Measurements from ENCODE around the gene C16orf82.

C16orf82 gene

GRCh38 chr16:27097800-27098230, 31.1 kb downstream of the C16orf82 start:
- H3K27me3 ChIP-seq (ENCODE audit: control insufficient read depth, low read length), result peaks cover 13% of the 10 kb centered on the region
- TF ChIP-seq CTCF (IDR thresholded peaks at IDR 0.05; ENCODE audit: low read depth, low read length, poor library complexity, severe bottlenecking), result no peak
- no peak for TF ChIP-seq EZH2phosphoT487 (IDR thresholded peaks at IDR 0.05; ENCODE audit: borderline replicate concordance, low read length)
- H3K36me3 ChIP-seq (ENCODE audit: control insufficient read depth, low read length), result no peaks in the 10 kb centered on the region
- no peak overlapping the region for H3K4me3 ChIP-seq (ENCODE audit: low read length)
- no peaks in the 10 kb centered on the region for H3F3A ChIP-seq (ENCODE audit: control insufficient read depth, insufficient read depth)
- H3K4me2 ChIP-seq (ENCODE audit: low read length), result no peak overlapping the region
- H3K4me1 ChIP-seq (ENCODE audit: control insufficient read depth, low read length), result no peaks in the 10 kb centered on the region
- H4K20me1 ChIP-seq (ENCODE audit: control insufficient read depth, insufficient read depth, low read depth, low read length), result no peaks in the 10 kb centered on the region
- no peak overlapping the region for H3K27ac ChIP-seq (ENCODE audit: low read depth, low read length)
- no peaks in the 10 kb centered on the region for H3K9me3 ChIP-seq (ENCODE audit: control insufficient read depth, insufficient read depth, low read length)
- no peaks in the 10 kb centered on the region for H3K9me2 ChIP-seq (replicated peaks; ENCODE audit: control insufficient read depth, low read length)
- no peaks in the 10 kb centered on the region for H3K79me2 ChIP-seq (ENCODE audit: control insufficient read depth, low read length)

GRCh38 chr16:27098366-27099049, 31.8 kb downstream of the C16orf82 start:
- no peaks in the 10 kb centered on the region for H3K79me2 ChIP-seq (ENCODE audit: control insufficient read depth, low read length)
- no peak overlapping the region for H3K27ac ChIP-seq (ENCODE audit: low read depth, low read length)
- no peaks in the 10 kb centered on the region for H3K9me2 ChIP-seq (replicated peaks; ENCODE audit: control insufficient read depth, low read length)
- no peak overlapping the region for H3K4me3 ChIP-seq (ENCODE audit: low read length)
- TF ChIP-seq EZH2phosphoT487 (IDR thresholded peaks at IDR 0.05; ENCODE audit: borderline replicate concordance, low read length), result no peak
- TF ChIP-seq CTCF (IDR thresholded peaks at IDR 0.05; ENCODE audit: low read depth, low read length, poor library complexity, severe bottlenecking), result no peak
- H3K4me2 ChIP-seq (ENCODE audit: low read length), result no peak overlapping the region
- no peaks in the 10 kb centered on the region for H3K4me1 ChIP-seq (ENCODE audit: control insufficient read depth, low read length)
- no peaks in the 10 kb centered on the region for H3K9me3 ChIP-seq (ENCODE audit: control insufficient read depth, insufficient read depth, low read length)
- H3F3A ChIP-seq (ENCODE audit: control insufficient read depth, insufficient read depth), result no peaks in the 10 kb centered on the region
- H4K20me1 ChIP-seq (ENCODE audit: control insufficient read depth, insufficient read depth, low read depth, low read length), result no peaks in the 10 kb centered on the region
- no peaks in the 10 kb centered on the region for H3K36me3 ChIP-seq (ENCODE audit: control insufficient read depth, low read length)
- peaks cover 10% of the 10 kb centered on the region; the same call in 1 of the 2 replicates for H3K27me3 ChIP-seq (ENCODE audit: control insufficient read depth, low read length)

- TF ChIP-seq CTCF (IDR thresholded peaks at IDR 0.05; ENCODE audit: low read depth, low read length, poor library complexity, severe bottlenecking), result no peak
- TF ChIP-seq EZH2phosphoT487 (IDR thresholded peaks at IDR 0.05; ENCODE audit: borderline replicate concordance, low read length), result no peak
- Histone ChIP-seq H3K4me3 (ENCODE audit: low read length) (no peak overlapping the region), H3K4me1 (ENCODE audit: control insufficient read depth, low read length) (peaks cover 7% of the 10 kb centered on the region; the same call in 1 of the 2 replicates), H3K36me3 (ENCODE audit: control insufficient read depth, low read length) (no peaks in the 10 kb centered on the region), H3K9me2 (replicated peaks; ENCODE audit: control insufficient read depth, low read length) (no peaks in the 10 kb centered on the region), H3K79me2 (ENCODE audit: control insufficient read depth, low read length) (no peaks in the 10 kb centered on the region), H3K27ac (ENCODE audit: low read depth, low read length) (no peak overlapping the region), H3K4me2 (ENCODE audit: low read length) (no peak overlapping the region), H3K9me3 (ENCODE audit: control insufficient read depth, insufficient read depth, low read length) (peaks cover 7% of the 10 kb centered on the region), H3K27me3 (ENCODE audit: control insufficient read depth, low read length) (0 out of 2 replicates have a peak, but pooled peaks cover 3% of the 10 kb centered on the region), H3F3A (ENCODE audit: control insufficient read depth, insufficient read depth) (no peaks in the 10 kb centered on the region), H4K20me1 (ENCODE audit: control insufficient read depth, insufficient read depth, low read depth, low read length) (no peaks in the 10 kb centered on the region)
Observed at GRCh38 chr16:27102701-27103575, 36.2 kb downstream of the C16orf82 start.

All from DOHH2 (cell line).